Activated B cell treated with CpG ODN at 0.5 μM for 24 hours (primary cell): Measurements from ENCODE around the gene KCNMB4. TPM values are rescaled to one million over a fixed set of nuclear protein-coding genes. Genes with fewer than 3 reads are reported as not detected.

ENCODE experiments used
- ATAC-seq: fragments of 200-7000 bp; cut with Tn5 transposase; one replicate; pipeline ENCODE4 v1.10.0; 2021; ENCODE audit warnings: low read depth, mild to moderate bottlenecking, moderate library complexity
- CTCF ChIA-PET: fragments of 350-600 bp; sonication (Branson Sonifier 250); formaldehyde crosslinking; loops from one replicate; lab custom pipeline; 2021; ENCODE audit warnings: antibody characterized with exemption; lab: Charles Lee
- POLR2A ChIA-PET: fragments of 350-600 bp; sonication (Branson Sonifier 250); formaldehyde crosslinking; loops from one replicate; lab custom pipeline; 2021; ENCODE audit warnings: antibody characterized with exemption; lab: Charles Lee
- DNase-seq: peaks from one replicate; pipeline ENCODE4 v3.0.0; 2022
- H3K27ac Mint-ChIP-seq: one replicate; pipeline ENCODE4 v1.8.0; 2020; ENCODE audit warnings: mixed read lengths
- H3K27me3 Mint-ChIP-seq: one replicate; pipeline ENCODE4 v1.8.0; 2021; ENCODE audit warnings: mixed read lengths
- H3K36me3 Mint-ChIP-seq: one replicate; pipeline ENCODE4 v1.8.0; 2021; ENCODE audit warnings: low read depth, mixed read lengths
- H3K4me1 Mint-ChIP-seq: one replicate; pipeline ENCODE4 v1.8.0; 2021; ENCODE audit warnings: mixed read lengths
- H3K4me3 Mint-ChIP-seq: one replicate; pipeline ENCODE4 v1.8.0; 2020; ENCODE audit warnings: mild to moderate bottlenecking, mixed read lengths
- H3K9me3 Mint-ChIP-seq: one replicate; pipeline ENCODE4 v1.8.0; 2020; ENCODE audit warnings: mixed read lengths
- intact Hi-C: fragments of 100-400 bp; cut with micrococcal nuclease; formaldehyde crosslinking; loops from one replicate; pipeline ENCODE4 v1.15.1; 2024
- total RNA-seq: library from RNA; stranded (reverse); gene quantifications from 2 replicates; pipeline ENCODE4 v1.2.3, GENCODE V29; 2022
- TF ChIP-seq, protein P1 (sequence below): fragments of 200-600 bp; IDR thresholded peaks from one replicate; pipeline ENCODE4 v1.8.0; 2022; ENCODE audit warnings: antibody characterized with exemption, mild to moderate bottlenecking

KCNMB4 gene
- total RNA-seq, 1 donor from 2014 or later = 0.86 TPM

DNA sequence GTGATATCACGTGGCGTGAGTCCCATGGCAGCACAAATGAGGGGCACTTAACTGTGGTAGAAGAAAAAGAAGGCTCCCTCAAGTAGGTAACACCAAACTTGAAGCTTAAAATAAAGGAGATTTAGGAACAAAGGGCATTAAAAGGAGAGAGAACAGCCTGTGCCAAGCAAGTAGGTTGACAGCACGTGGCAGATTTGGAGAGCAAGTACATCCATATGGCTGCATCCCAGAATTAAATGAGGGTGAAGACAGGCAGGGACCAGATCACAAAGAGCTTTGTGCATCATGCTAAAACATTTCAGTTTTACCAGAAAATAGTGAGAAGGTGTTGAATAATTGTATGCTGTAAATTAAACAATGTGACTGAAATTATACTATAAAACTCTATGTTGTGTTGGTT, 32.8 kb downstream of the KCNMB4 start:
- H3K27ac Mint-ChIP-seq = no peak overlapping the region
- TF ChIP-seq, protein P1, sequence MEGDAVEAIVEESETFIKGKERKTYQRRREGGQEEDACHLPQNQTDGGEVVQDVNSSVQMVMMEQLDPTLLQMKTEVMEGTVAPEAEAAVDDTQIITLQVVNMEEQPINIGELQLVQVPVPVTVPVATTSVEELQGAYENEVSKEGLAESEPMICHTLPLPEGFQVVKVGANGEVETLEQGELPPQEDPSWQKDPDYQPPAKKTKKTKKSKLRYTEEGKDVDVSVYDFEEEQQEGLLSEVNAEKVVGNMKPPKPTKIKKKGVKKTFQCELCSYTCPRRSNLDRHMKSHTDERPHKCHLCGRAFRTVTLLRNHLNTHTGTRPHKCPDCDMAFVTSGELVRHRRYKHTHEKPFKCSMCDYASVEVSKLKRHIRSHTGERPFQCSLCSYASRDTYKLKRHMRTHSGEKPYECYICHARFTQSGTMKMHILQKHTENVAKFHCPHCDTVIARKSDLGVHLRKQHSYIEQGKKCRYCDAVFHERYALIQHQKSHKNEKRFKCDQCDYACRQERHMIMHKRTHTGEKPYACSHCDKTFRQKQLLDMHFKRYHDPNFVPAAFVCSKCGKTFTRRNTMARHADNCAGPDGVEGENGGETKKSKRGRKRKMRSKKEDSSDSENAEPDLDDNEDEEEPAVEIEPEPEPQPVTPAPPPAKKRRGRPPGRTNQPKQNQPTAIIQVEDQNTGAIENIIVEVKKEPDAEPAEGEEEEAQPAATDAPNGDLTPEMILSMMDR = no peak
- ChIA-PET POLR2A (no interaction called here), CTCF (interaction anchor here (1.2 kb wide), 1 partner anchor 60 kb away, joined by 3 read pairs; no protein-coding TSS in a partner anchor)
- DNase-seq (no peak), ATAC-seq (no peak)
- intact Hi-C loops = no loop called here
- H3K36me3 Mint-ChIP-seq = no peaks in the 10 kb centered on the region
- H3K4me3 Mint-ChIP-seq = no peak overlapping the region
- no peaks in the 10 kb centered on the region for H3K27me3 Mint-ChIP-seq
- no peaks in the 10 kb centered on the region for H3K9me3 Mint-ChIP-seq
- H3K4me1 Mint-ChIP-seq = peaks cover 2% of the 10 kb centered on the region

DNA sequence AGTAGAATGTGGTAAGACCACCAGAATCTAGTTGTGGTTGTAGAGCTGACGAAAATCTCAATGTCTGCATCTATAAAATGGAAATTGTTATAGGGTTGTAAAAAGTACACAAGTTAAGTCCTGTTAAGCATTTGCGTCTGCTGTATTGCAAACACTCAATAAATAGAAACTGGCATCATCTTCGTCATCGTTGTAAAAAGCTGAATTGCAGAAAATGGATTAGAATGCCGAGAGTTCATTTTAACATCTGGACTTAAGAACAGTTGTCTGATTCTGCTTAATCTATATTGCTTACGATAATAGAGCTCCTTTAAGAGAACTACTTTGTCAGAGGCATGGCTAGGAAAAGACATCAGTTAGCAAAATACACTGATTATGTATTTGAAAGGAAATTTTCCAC, 33.2 kb downstream of the KCNMB4 start:
- H3K27me3 Mint-ChIP-seq = no peaks in the 10 kb centered on the region
- ChIA-PET CTCF (interaction anchor here (1.2 kb wide), 1 partner anchor 60 kb away, joined by 3 read pairs; no protein-coding TSS in a partner anchor), POLR2A (no interaction called here)
- peaks cover 2% of the 10 kb centered on the region for H3K4me1 Mint-ChIP-seq
- DNase-seq (no peak), ATAC-seq (no peak)
- no peaks in the 10 kb centered on the region for H3K36me3 Mint-ChIP-seq
- TF ChIP-seq, protein P1 = no peak
- no peak overlapping the region for H3K4me3 Mint-ChIP-seq
- no peak overlapping the region for H3K27ac Mint-ChIP-seq
- H3K9me3 Mint-ChIP-seq = no peaks in the 10 kb centered on the region
- intact Hi-C loops = no loop called here

- no peak overlapping the region for H3K27ac Mint-ChIP-seq
- peaks cover 2% of the 10 kb centered on the region for H3K4me1 Mint-ChIP-seq
- TF ChIP-seq, protein P1 = no peak
- H3K9me3 Mint-ChIP-seq = no peaks in the 10 kb centered on the region
- H3K36me3 Mint-ChIP-seq = no peaks in the 10 kb centered on the region
- ATAC-seq (no peak), DNase-seq (no peak)
- POLR2A ChIA-PET = no interaction called here
- H3K27me3 Mint-ChIP-seq = no peaks in the 10 kb centered on the region
- intact Hi-C loops = no loop called here
- H3K4me3 Mint-ChIP-seq = no peak overlapping the region
- CTCF ChIA-PET = interaction anchor here (1.2 kb wide), 1 partner anchor 59 kb away, joined by 3 read pairs; no protein-coding TSS in a partner anchor
Measured at GRCh38 chr12:70400124-70400523, 34.0 kb downstream of the KCNMB4 start.

GRCh38 chr12:70402597-70402996, 36.5 kb downstream of the KCNMB4 start:
- ChIA-PET CTCF (no interaction called here), POLR2A (no interaction called here)
- no peak for ATAC-seq
- Mint-ChIP-seq H3K4me3 (no peak overlapping the region), H3K4me1 (peaks cover 2% of the 10 kb centered on the region), H3K27me3 (no peaks in the 10 kb centered on the region), H3K9me3 (no peaks in the 10 kb centered on the region), H3K36me3 (no peaks in the 10 kb centered on the region), H3K27ac (no peak overlapping the region)
- TF ChIP-seq, protein P1 = no peak
- intact Hi-C loops = loop anchor here (1.0 kb wide), 1 partner anchor 175 kb away; no protein-coding TSS in a partner anchor
- DNase-seq = no peak

- POLR2A ChIA-PET = no interaction called here
- no peak overlapping the region for H3K4me3 Mint-ChIP-seq
- CTCF ChIA-PET = no interaction called here
Measured at GRCh38 chr12:70403826-70404225, 37.7 kb downstream of the KCNMB4 start.

More at GRCh38 chr12:70403826-70404225, 37.7 kb downstream of the KCNMB4 start:
- ATAC-seq (no peak), DNase-seq (no peak)
- Mint-ChIP-seq H3K27ac (no peak overlapping the region), H3K4me1 (no peaks in the 10 kb centered on the region), H3K36me3 (no peaks in the 10 kb centered on the region), H3K27me3 (no peaks in the 10 kb centered on the region), H3K9me3 (no peaks in the 10 kb centered on the region)
- intact Hi-C loops = no loop called here
- TF ChIP-seq, protein P1 = no peak
